Activated CD8-positive, alpha-beta memory T cell treated with anti-CD3 and anti-CD28 coated beads, Interleukin-2, amount 10 ng/mL, durations not matched to agents 7 days and 5 days (primary cell): ENCODE results near the gene COX5B. TPM values are rescaled to one million over a fixed set of nuclear protein-coding genes. Genes with fewer than 3 reads are reported as not detected.
"Not testable (repeated sequence)": the region's sequence is repeated elsewhere in the genome, so short reads cannot be mapped to it uniquely, and the experiment has no call there.

ENCODE experiments used
- ATAC-seq: fragments of 150-1000 bp; cut with Tn5 transposase; one replicate; pipeline ENCODE4 v1.10.0; 2021; ENCODE audit warnings: moderate library complexity
- CTCF ChIA-PET: fragments of 350-600 bp; sonication (Branson Sonifier 250); formaldehyde crosslinking; loops from one replicate; lab custom pipeline; 2021; ENCODE audit warnings: antibody characterized with exemption; lab: Charles Lee
- DNase-seq: peaks from one replicate; pipeline ENCODE4 v3.0.0-alpha.2; 2020
- H3K27ac Mint-ChIP-seq: one replicate; pipeline ENCODE4 v1.8.0; 2021; ENCODE audit warnings: mild to moderate bottlenecking, mixed read lengths
- H3K27me3 Mint-ChIP-seq: one replicate; pipeline ENCODE4 v1.8.0; 2021; ENCODE audit warnings: mixed read lengths
- H3K36me3 Mint-ChIP-seq: one replicate; pipeline ENCODE4 v1.8.0; 2021; ENCODE audit warnings: mild to moderate bottlenecking, mixed read lengths
- H3K4me1 Mint-ChIP-seq: one replicate; pipeline ENCODE4 v1.8.0; 2021; ENCODE audit warnings: mixed read lengths
- H3K4me3 Mint-ChIP-seq: one replicate; pipeline ENCODE4 v1.8.0; 2021; ENCODE audit warnings: mild to moderate bottlenecking, moderate library complexity, mixed read lengths
- H3K9me3 Mint-ChIP-seq: one replicate; pipeline ENCODE4 v1.8.0; 2022; ENCODE audit warnings: low read depth, mixed read lengths
- total RNA-seq, 2 experiments: library from RNA; stranded (reverse); gene quantifications; one replicate each; pipeline ENCODE4 v1.2.3, GENCODE V29; 2021

The COX5B gene, protein sequence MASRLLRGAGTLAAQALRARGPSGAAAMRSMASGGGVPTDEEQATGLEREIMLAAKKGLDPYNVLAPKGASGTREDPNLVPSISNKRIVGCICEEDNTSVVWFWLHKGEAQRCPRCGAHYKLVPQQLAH
- total RNA-seq, result 100 to 1,000 TPM; 206 to 236 TPM

DNA sequence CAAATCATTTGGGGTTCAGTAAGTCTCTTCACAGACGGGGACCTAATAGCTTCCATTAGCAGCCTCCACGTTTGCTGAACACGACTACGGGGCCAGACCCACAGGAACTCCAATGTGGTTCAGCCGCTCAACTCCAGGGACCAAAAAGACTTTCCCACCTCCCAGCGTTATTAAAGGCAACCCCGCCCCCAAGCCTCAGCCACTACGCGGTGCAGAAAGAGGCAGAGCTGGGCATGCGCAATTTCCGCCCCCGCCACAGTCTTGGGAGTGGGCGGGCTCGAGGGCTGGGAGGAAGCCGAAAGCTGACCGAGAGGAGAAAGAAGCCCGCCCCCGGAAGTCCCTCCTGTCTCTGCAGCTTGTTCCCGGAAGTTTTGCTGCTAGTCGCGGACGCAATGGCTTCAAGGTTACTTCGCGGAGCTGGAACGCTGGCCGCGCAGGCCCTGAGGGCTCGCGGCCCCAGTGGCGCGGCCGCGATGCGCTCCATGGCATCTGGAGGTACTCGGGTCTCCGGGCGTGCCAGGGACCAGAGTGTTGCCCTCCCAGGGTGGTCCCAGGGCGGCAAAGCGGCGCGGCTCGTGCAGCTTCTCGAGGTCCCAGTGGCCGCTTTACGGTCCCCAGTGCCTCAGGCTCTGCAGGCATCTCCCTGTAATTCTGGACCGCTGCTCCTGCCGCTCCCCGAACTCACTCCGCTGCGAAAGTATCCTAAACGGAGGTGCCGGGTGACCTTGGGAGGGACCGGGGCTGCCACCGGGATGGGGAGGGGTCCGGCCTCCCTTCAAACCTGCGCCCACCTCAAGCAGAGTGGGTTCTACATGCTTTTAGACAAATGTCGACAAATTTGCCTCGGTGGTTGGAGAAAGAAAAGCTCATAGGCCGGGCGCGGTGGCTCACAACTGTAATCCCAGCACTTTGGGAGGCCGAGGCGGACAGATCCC, at the start of gene COX5B:
Gene COX5B, plus strand, starts transcription at position 368 of the 935 bp plus-strand sequence. Its CDS starts 25 bp downstream, at position 393.
- Mint-ChIP-seq H3K4me3 (peak within 1 kb of the TSS; percentile 77), H3K27ac (peak within 1 kb of the TSS; percentile 93), H3K27me3 (peaks cover 3% of the 10 kb centered on the region), H3K36me3 (peaks cover 27% of the 10 kb centered on the region), H3K9me3 (no peaks in the 10 kb centered on the region), H3K4me1 (peaks cover 27% of the 10 kb centered on the region)
- ATAC-seq, result peak; percentile 98
- CTCF ChIA-PET, result interaction anchor here (0.7 to 9.9 kb wide), 8 partner anchors 17 to 122 kb away, joined by 3 to 102 read pairs (median 6); partner anchors contain the start of genes ACTR1B, ANKRD36B and ZAP70
- peak; percentile 99 for DNase-seq

DNA sequence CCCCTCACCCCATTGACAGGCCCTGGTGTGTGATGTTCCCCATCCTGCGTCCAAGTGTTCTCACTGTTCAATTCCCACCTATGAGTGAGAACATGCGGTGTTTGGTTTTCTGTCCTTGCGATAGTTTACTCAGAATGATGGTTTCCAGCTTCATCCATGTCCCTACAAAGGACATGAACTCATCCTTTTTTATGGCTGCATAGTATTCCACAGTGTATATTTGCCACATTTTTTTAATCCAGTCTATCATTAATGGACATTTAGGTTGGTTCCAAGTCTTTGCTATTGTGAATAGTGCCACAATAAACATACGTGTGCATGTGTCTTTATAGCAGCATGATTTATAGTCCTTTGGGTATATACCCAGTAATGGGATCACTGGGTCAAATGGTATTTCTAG, 49.7 kb upstream of the COX5B start:
- DNase-seq, H3K9me3 Mint-ChIP-seq, ATAC-seq, H3K4me3 Mint-ChIP-seq, CTCF ChIA-PET, H3K36me3 Mint-ChIP-seq, H3K27ac Mint-ChIP-seq, H3K4me1 Mint-ChIP-seq: not testable (repeated sequence)
- peaks cover 50% of the 10 kb centered on the region for H3K27me3 Mint-ChIP-seq

DNA sequence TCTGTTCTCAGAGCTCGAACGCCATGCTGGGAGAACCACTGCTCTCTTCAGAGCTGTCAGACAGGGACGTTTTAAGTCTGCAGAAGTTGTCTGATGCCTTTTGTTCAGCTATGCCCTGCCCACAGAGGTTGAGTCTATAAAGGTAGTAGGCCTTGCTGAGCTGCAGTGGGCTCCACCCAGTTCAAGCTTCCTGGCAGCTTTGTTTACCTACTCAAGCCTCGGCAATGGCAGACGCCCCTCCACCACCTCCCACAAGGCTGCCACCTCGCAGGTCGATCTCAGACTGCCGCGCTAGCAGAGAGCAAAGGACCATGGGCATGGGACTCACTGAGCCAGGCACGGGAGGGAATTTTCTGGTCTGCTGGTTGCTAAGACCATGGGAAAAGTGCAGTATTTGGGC, 44.3 kb upstream of the COX5B start:
- ATAC-seq, CTCF ChIA-PET, H3K4me1 Mint-ChIP-seq, H3K9me3 Mint-ChIP-seq, H3K27ac Mint-ChIP-seq, H3K36me3 Mint-ChIP-seq, DNase-seq, H3K4me3 Mint-ChIP-seq: not testable (repeated sequence)
- peaks cover 40% of the 10 kb centered on the region for H3K27me3 Mint-ChIP-seq

DNA sequence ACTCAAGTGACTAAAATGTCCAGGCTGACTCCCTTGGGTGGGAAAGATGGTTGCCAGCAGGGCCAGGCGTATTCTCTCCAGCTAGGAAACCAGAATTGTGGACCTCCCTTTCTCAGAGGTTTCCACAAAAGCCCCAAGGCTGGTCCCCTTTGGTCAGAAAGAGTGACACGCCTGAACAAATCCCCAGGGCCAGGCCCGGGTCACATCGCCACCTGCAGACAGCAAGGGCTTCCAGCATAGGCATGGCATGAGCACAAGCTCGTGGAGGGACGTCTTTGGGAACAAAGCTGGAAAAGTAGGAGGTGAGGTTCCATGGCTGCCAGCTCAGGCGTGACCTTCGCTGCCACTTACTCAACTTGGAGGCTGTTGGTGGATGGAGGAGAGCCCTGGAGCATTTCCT, 40.8 kb upstream of the COX5B start:
- DNase-seq, H3K4me1 Mint-ChIP-seq, H3K27ac Mint-ChIP-seq, CTCF ChIA-PET, ATAC-seq, H3K36me3 Mint-ChIP-seq, H3K4me3 Mint-ChIP-seq, H3K9me3 Mint-ChIP-seq: not testable (repeated sequence)
- H3K27me3 Mint-ChIP-seq, result peaks cover 13% of the 10 kb centered on the region

DNA sequence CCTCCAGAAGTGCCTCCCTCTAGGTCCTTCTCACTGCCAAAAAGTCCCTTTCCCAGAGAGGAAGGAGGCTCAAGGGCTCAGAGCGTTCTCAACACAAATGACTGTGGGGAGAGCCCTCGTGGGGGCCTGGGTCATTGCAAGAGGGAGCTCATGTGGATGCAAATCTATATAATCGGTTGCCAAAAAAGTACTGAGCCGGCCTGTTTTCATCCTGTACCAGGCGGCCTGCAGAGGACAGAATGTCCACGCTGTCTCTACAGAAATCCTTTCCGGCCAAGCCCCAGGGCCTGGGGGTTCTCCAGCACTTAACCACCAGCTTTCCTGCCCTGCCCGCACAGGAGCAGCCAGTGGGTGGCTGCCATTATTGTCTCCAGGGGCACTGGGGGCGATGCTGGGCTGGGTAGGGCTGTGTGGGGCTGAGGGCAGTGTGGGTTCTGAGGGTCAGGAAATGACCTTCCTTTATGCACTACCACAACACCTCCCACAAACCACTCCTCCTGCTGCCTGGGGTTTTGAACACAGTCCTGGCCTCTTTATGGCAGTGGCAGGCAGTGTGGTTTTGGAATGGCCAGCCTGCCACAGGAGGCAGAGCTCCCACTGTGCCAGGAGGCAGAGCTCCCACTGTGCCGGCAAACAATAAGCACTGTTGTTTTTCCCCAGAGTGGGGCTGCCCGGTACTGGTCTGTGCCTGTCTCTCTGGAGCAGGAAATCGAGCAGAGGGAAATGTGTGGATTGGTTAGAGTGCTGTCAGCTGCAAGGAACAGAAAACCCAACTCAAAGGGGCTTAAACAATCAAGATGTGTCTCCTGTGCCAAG, 40.1 kb upstream of the COX5B start:
- H3K4me1 Mint-ChIP-seq, CTCF ChIA-PET, H3K36me3 Mint-ChIP-seq, H3K27me3 Mint-ChIP-seq, ATAC-seq, DNase-seq, H3K9me3 Mint-ChIP-seq, H3K4me3 Mint-ChIP-seq, H3K27ac Mint-ChIP-seq: not testable (repeated sequence)

DNA sequence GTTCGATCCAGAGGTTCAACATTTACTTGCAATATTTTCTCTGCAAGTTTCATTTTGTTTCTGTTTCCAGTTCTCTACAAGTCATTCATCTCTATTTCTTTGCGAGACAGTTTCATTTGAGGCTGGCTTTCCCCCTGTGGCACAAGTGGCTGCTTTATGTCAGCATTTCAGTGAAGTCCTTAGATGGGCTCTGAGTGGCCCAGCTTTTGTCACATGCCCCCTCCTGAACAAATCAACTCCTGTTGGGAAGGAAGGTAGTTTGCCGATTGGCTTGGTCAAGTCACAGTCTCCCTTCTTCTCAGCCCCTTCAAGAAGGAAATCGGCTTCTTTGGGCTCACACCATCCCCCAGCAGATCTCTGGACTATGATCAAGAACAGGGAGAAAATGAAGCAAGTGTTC, 37.1 kb upstream of the COX5B start:
- H3K4me1 Mint-ChIP-seq, H3K36me3 Mint-ChIP-seq, H3K27me3 Mint-ChIP-seq, CTCF ChIA-PET, H3K27ac Mint-ChIP-seq, H3K9me3 Mint-ChIP-seq, DNase-seq, ATAC-seq, H3K4me3 Mint-ChIP-seq: not testable (repeated sequence)

DNA sequence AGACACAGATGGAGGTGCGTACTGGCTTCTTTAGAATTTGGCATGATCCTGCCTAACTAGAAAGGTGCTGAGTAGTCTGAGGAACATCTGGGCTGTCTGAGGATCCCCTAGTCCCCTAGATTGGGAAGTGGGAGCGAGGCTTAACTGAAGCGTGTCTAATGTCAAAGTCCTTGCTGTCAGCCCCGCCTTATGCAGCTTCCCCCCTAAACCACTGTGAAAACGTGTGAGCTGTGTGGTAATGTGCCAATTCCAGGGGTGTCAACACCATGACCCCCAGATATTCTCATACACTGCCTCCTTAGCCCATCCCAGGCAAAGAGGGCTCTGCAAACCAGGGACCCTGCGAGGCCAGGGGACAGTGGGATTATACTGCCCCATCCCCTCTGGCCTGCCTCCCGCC, 34.0 kb upstream of the COX5B start:
- H3K4me1 Mint-ChIP-seq, CTCF ChIA-PET, H3K27me3 Mint-ChIP-seq, H3K9me3 Mint-ChIP-seq, DNase-seq, H3K27ac Mint-ChIP-seq, ATAC-seq, H3K36me3 Mint-ChIP-seq, H3K4me3 Mint-ChIP-seq: not testable (repeated sequence)

DNA sequence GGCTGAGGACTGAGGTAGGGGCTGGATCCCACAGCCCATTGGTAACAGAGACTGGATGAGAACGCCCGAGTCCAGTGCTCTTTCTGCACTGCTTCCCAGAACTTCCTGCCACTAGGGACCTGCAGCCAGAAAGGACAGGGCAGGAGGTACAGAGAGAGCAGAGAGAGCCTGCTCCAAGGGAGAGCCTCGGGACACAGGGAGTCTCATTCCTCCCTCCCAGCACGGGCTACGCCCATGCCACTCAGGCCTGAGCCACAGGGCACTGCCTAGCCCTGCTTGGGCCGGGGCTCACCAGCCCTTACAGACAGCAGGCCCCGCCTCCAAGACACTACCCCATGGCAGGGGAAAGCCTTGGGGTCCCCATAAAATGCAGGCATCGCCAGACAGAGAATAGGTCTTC, 30.1 kb upstream of the COX5B start:
- H3K36me3 Mint-ChIP-seq, DNase-seq, CTCF ChIA-PET: not testable (repeated sequence)

DNA sequence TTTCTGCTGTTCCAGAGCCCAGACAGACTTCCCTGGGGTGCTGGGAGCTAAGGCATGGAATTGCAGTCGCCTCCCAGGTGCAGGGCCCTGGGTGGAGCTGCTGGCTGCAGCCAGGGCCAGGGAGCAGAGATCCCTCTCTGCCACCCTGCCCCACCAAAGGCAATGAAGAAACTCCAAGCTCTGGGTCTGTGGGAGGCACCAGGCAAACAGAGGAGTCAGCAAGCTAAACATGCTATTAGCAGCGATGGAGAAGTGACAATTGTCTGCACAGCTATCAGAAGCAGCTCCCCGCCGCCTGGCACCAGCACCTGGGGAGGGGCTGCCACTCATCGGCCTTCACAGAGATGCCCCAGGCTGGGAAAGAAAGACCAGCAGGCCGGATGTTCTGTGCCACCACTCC, 28.0 kb upstream of the COX5B start:
- no peaks in the 10 kb centered on the region for H3K4me1 Mint-ChIP-seq
- ATAC-seq, result no peak
- H3K27ac Mint-ChIP-seq, result no peak overlapping the region
- no peaks in the 10 kb centered on the region for H3K36me3 Mint-ChIP-seq
- no peaks in the 10 kb centered on the region for H3K27me3 Mint-ChIP-seq
- no peak overlapping the region for H3K4me3 Mint-ChIP-seq
- CTCF ChIA-PET, result no interaction called here
- no peak for DNase-seq
- no peaks in the 10 kb centered on the region for H3K9me3 Mint-ChIP-seq

More for the DNA sequence above, 30.1 kb upstream of the COX5B start:
- H3K4me1 Mint-ChIP-seq, H3K9me3 Mint-ChIP-seq, ATAC-seq, H3K27me3 Mint-ChIP-seq, H3K4me3 Mint-ChIP-seq, H3K27ac Mint-ChIP-seq: not testable (repeated sequence)

DNA sequence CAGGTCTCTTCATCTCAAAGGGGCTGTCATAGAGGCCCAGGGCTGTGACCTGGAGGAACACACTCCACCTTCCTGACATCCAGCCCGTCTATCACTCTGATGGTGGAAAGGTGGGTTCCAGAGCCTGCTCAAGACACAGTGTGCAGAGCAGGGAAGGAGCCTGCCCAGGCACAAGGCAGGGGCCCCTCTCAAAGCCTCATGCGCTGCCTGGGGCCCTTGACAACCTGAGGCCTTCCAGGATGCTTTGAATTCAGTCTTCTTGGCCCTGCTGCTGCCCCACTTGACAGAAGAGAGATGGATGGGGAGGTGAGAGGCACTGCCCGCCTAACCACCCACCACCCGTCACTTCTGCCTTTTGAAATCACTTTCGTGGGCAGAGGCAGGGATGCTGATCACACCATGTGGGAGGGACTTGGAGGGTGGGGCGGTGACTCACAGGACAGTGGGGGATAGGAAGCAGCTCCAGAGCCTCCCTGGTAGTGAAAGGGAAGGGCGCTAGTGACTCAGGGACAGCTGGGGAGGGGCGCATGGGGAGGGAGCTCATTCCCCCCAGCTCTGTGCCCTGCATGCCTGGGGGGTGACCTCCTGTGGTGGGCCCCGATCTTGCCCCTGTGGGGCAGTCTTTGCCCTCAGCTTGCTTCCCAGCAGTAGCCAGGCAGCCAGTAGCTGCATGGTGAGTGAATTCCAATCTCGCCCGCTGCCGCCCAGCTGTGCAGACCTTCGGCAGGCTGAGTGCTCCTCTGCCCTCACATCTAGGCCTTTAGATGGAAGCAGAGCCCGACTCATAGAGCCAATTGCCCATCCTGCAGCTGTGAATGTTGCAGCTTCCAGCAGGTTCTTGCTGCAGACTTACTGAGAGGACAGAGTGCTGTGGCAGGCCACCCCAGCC, 26.7 kb upstream of the COX5B start:
- H3K4me3 Mint-ChIP-seq, H3K27me3 Mint-ChIP-seq, H3K27ac Mint-ChIP-seq, DNase-seq, H3K9me3 Mint-ChIP-seq, CTCF ChIA-PET, H3K36me3 Mint-ChIP-seq, H3K4me1 Mint-ChIP-seq: not testable (repeated sequence)
- peak; percentile 93 for ATAC-seq

DNA sequence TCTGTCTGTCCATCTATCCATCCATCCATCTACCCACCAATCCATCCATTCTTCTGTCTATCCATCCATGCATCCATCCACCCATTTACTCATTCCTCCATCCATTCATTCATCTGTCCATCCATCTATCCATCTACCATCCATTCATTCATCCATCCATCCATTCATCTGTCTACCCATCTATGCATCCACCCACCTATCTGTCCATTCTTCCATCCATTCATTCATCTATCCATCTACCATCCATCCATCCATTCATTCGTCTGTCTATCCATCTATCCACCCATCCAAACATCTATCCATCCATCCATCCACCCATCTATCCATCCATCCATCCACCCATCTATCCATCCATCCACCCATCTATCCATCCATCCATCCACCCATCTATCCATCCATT, 25.4 kb upstream of the COX5B start:
- H3K4me1 Mint-ChIP-seq, DNase-seq, ATAC-seq, H3K4me3 Mint-ChIP-seq, H3K9me3 Mint-ChIP-seq, H3K27ac Mint-ChIP-seq, H3K27me3 Mint-ChIP-seq, H3K36me3 Mint-ChIP-seq, CTCF ChIA-PET: not testable (repeated sequence)

DNA sequence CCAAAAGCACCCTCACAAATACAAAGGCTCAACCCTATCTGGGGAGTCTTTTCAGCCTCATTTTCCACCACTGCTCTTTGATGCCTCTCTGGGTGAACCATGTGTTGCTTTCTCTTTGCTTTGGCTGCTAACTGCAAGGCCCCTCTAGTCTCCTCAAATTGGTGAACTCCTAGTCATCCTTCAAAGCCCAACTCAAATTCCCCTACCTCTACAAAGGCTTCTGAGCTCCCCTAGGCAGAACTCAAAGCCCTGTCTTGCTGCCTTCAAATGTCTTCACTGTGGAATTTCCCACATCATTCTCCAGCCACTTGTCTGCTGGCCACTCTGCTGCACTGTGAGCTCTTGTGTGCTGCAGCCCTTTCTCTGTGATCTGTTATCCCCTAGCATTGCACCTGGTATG, 22.9 kb upstream of the COX5B start:
- H3K27me3 Mint-ChIP-seq, H3K4me3 Mint-ChIP-seq, CTCF ChIA-PET, H3K27ac Mint-ChIP-seq, ATAC-seq, H3K9me3 Mint-ChIP-seq, H3K36me3 Mint-ChIP-seq, DNase-seq, H3K4me1 Mint-ChIP-seq: not testable (repeated sequence)
